Panc1 (cell line): Measurements from ENCODE around the gene LIPI.

Experiments
- CTCF ChIP-seq: fragments of 450-650 bp; IDR thresholded peaks from 2 replicates; pipeline ENCODE4 v1.5.1; 2017; ENCODE audit warnings: mild to moderate bottlenecking
- POLR2AphosphoS5 ChIP-seq: IDR thresholded peaks from 2 replicates; pipeline ENCODE4 v1.6.1; 2012; ENCODE audit warnings: mild to moderate bottlenecking, low read depth, low read length, moderate library complexity
- SIN3A ChIP-seq: IDR thresholded peaks from 2 replicates; pipeline ENCODE4 v1.6.1; 2012; ENCODE audit warnings: low read depth, mild to moderate bottlenecking, low read length, moderate library complexity, borderline replicate concordance; ENCODE audit not compliant: insufficient read depth
- TF ChIP-seq, protein P1 (sequence below), 2 experiments: IDR thresholded peaks; 2 replicates each; pipeline ENCODE4 v1.6.1; 2011 to 2012; ENCODE audit warnings: low read depth in 2 of 2, control low read depth in 1 of 2, low read length in 1 of 2, mild to moderate bottlenecking in 1 of 2, moderate library complexity in 1 of 2; ENCODE audit not compliant: insufficient read depth in 1 of 2

DNA sequence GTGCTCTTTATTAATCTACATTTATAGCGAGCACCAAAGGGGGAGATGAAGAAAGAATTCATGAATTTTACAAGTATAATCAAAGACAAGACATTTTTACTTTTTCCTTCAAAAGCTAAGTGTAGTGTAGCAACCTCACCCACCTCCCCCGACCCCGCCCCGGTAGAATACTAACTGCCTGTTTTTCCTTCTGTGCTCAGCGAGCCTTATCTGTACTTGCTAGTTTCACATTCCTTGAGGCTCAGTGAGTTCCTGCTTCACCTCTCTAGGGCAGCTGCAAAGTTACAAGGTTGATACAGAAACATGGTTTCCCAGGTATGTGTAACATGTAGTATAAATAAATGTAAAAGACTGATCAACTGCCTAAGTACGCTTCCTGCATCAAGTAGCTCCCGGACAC is 86.5 kb downstream of the LIPI start:
- no peak for TF ChIP-seq CTCF
- no peak for TF ChIP-seq POLR2AphosphoS5
- no peak for TF ChIP-seq SIN3A
- TF ChIP-seq, protein P1, sequence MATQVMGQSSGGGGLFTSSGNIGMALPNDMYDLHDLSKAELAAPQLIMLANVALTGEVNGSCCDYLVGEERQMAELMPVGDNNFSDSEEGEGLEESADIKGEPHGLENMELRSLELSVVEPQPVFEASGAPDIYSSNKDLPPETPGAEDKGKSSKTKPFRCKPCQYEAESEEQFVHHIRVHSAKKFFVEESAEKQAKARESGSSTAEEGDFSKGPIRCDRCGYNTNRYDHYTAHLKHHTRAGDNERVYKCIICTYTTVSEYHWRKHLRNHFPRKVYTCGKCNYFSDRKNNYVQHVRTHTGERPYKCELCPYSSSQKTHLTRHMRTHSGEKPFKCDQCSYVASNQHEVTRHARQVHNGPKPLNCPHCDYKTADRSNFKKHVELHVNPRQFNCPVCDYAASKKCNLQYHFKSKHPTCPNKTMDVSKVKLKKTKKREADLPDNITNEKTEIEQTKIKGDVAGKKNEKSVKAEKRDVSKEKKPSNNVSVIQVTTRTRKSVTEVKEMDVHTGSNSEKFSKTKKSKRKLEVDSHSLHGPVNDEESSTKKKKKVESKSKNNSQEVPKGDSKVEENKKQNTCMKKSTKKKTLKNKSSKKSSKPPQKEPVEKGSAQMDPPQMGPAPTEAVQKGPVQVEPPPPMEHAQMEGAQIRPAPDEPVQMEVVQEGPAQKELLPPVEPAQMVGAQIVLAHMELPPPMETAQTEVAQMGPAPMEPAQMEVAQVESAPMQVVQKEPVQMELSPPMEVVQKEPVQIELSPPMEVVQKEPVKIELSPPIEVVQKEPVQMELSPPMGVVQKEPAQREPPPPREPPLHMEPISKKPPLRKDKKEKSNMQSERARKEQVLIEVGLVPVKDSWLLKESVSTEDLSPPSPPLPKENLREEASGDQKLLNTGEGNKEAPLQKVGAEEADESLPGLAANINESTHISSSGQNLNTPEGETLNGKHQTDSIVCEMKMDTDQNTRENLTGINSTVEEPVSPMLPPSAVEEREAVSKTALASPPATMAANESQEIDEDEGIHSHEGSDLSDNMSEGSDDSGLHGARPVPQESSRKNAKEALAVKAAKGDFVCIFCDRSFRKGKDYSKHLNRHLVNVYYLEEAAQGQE (IDR thresholded peaks at IDR 0.05; ENCODE audit: insufficient read depth in 1 of 2, low read depth in 2 of 2, low read length in 1 of 2) = no peak
